Esophagus squamous epithelium (tissue), 4 donors: ENCODE measurements around the gene HSPB9.

Experiments
- CTCF ChIP-seq, 6 experiments: fragments of 450-650 bp in 4 of 6; fragments of 200-600 bp in 2 of 6; sonication (generic) in 2 of 6; IDR thresholded peaks; one replicate each; pipeline ENCODE4 v1.5.1; 2016 to 2019; ENCODE audit warnings: antibody characterized with exemption in 6 of 6, mild to moderate bottlenecking in 4 of 6, moderate library complexity in 4 of 6
- POLR2A ChIP-seq, 4 donors: fragments of 450-650 bp; IDR thresholded peaks; one replicate each; pipeline ENCODE4 v1.6.1; 2017; ENCODE audit warnings: antibody characterized with exemption in 4 of 4, mild to moderate bottlenecking in 4 of 4, moderate library complexity in 3 of 4

- TF ChIP-seq POLR2A (IDR thresholded peaks at IDR 0.05) (no peak), CTCF (IDR thresholded peaks at IDR 0.05) (no peak)
Observed at GRCh38 chr17:42142371-42142896, 19.8 kb downstream of the HSPB9 start.
